Measurements from ENCODE around the gene PTGES3.
"Not testable (repeated sequence)": the region's sequence is repeated elsewhere in the genome, so short reads cannot be mapped to it uniquely, and the experiment has no call there.

PTGES3 gene

DNA sequence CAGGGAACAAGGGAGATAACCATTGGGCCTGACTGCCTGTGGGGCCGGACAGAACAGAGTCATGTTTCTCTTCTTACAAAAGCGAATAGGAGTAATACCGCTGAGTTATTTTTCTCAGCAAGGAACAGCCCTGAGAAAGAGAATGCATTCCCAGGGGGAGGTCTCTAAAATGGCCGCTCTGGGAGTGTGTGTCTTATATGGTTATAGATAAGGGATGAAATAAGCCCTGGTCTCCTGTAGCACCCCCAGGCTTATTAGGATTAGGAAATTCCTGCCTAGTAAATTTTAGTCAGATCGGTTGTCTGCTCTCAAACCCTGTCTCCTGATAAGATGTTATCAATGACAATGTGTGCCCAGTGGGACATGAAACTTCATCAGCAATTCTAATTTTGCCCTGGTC is 34.3 kb downstream of the PTGES3 start:
- H3K4me3 ChIP-seq (ENCODE audit: low read depth, low read length); POLR2A ChIA-PET: not testable (repeated sequence)
- peak; percentile 19 for TF ChIP-seq ZNF510 (tag by site-specific recombination; IDR thresholded peaks at IDR 0.05; ENCODE audit: insufficient replicate concordance)
- TF ChIP-seq SETDB1 (IDR thresholded peaks at IDR 0.05; ENCODE audit: insufficient read length, low read length), result peak; percentile 95
- TF ChIP-seq ZNF184 (tag by site-specific recombination; IDR thresholded peaks at IDR 0.05), result peak; percentile 84; the same call in 1 of the 2 replicates
- TF ChIP-seq, protein P1, sequence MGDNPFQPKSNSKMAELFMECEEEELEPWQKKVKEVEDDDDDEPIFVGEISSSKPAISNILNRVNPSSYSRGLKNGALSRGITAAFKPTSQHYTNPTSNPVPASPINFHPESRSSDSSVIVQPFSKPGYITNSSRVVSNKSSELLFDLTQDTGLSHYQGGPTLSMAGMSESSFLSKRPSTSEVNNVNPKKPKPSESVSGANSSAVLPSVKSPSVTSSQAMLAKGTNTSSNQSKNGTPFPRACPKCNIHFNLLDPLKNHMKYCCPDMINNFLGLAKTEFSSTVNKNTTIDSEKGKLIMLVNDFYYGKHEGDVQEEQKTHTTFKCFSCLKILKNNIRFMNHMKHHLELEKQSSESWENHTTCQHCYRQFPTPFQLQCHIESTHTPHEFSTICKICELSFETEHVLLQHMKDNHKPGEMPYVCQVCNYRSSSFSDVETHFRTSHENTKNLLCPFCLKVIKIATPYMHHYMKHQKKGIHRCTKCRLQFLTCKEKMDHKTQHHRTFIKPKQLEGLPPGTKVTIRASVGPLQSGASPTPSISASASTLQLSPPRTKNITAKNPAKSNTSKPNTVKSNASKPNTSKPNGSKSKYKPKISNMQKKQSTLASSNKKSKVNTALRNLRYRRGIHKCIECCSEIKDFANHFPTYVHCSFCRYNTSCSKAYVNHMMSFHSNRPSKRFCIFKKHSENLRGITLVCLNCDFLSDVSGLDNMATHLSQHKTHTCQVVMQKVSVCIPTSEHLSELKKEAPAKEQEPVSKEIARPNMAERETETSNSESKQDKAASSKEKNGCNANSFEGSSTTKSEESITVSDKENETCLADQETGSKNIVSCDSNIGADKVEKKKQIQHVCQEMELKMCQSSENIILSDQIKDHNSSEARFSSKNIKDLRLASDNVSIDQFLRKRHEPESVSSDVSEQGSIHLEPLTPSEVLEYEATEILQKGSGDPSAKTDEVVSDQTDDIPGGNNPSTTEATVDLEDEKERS (tag by site-specific recombination; IDR thresholded peaks at IDR 0.05), result peak; percentile 80; the same call in 1 of the 2 replicates

DNA sequence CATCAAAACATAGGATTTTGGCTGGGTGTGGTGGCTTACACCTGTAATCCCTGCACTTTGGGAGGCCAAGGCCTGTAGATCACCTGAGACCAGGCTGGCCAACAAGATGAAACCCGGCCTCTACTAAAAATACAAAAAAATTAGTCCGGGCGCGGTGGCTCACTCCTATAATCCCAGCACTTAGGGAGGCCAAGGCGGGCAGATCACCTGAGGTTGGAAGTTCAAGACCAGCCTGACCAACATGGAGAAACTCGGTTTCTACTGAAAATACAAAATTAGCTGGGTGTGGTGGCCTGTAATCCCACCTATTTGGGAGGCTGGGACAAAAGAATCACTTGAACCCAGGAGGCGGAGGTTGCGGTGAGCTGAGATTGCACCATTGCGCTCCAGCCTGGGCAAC is 40.1 kb downstream of the PTGES3 start:
- CTCF ChIA-PET, result interaction anchor here (1.0 kb wide), 1 partner anchor 12 kb away, joined by 3 read pairs; no protein-coding TSS in a partner anchor

More for the DNA sequence above, 34.3 kb downstream of the PTGES3 start:
- H3K4me1 ChIP-seq (ENCODE audit: control insufficient read depth, insufficient read depth, low read length); H3K36me3 ChIP-seq (ENCODE audit: control insufficient read depth in 2 of 2, insufficient read depth in 1 of 2, low read length in 2 of 2); CTCF ChIA-PET; H3K9me3 ChIP-seq (ENCODE audit: control insufficient read depth, insufficient read depth, low read depth, low read length); H3K27ac ChIP-seq (ENCODE audit: extremely low read depth, low read depth, low read length): not testable (repeated sequence)

DNA sequence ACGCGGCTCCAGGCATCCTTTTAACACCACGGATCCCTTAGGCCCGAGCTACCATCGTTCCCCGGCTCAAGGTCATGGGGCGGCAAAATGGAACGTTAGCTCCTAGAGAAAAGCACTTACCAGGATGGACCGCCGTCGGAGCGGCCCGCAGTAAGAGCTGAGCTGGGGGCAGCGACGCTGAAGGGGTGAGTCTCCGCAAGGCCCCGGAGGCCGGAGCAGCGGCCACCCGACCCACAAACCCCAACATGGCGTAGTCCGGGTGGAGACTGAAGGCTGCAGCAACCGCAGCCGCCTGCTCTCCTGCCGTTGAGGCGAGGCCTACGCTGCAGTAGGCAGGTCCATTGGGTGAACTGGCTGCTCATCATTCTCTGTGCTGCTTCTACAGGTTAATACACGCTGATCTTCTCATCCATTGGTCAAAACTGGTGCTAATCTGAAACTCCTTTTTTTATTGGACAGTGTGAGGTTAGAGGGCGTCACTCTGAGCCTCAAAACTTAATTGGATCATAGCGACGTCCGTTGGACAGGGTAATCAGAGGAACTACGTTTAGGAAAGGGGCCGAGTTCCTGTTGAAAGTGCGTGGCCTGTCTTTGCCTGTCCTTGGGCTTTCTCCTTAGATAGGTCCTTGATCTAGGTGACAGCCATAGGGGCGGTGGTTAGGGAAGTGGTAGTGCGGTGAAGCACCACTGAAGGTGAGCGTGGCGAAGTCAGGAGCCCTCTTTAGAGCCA is 42.2 kb downstream of the PTGES3 start, which contains the start of gene ATP5F1B:
ATP5F1B (minus strand) TSS at position 268 of the 730 bp plus-strand sequence; CDS start at position 247, 21 bp downstream.
- Histone ChIP-seq H3K4me1 (ENCODE audit: control insufficient read depth, insufficient read depth, low read length) (0 out of 2 replicates have a peak, but pooled peaks cover 2% of the 10 kb centered on the region), H3K27ac (ENCODE audit: extremely low read depth, low read depth, low read length) (peak within 1 kb of the TSS; percentile 82), H3K36me3 (ENCODE audit: control insufficient read depth in 2 of 2, insufficient read depth in 1 of 2, low read length in 2 of 2) (peaks cover 36 to 45% of the 10 kb centered on the region in 2 experiments), H3K9me3 (ENCODE audit: control insufficient read depth, insufficient read depth, low read depth, low read length) (no peaks in the 10 kb centered on the region), H3K4me3 (ENCODE audit: low read depth, low read length) (peak within 1 kb of the TSS; percentile 64)
- ChIA-PET POLR2A (interaction anchor here (0.6 to 5.7 kb wide), 12 partner anchors 10 to 465 kb away, joined by 3 to 77 read pairs (median 4); partner anchors contain the start of genes NACA, PTGES3, RBMS2 and STAT6), CTCF (interaction anchor here (0.6 to 2.0 kb wide), 4 partner anchors 10 to 355 kb away, joined by 3 to 14 read pairs (median 6); no protein-coding TSS in a partner anchor)
- peak; percentile 81 for TF ChIP-seq ZNF2 (tag by site-specific recombination; IDR thresholded peaks at IDR 0.05)
- peak; percentile 38; the same call in 1 of the 2 replicates for TF ChIP-seq ZNF394 (tag by site-specific recombination; IDR thresholded peaks at IDR 0.05; ENCODE audit: borderline replicate concordance)
- TF ChIP-seq ZNF324 (tag by site-specific recombination; IDR thresholded peaks at IDR 0.05), result peak; percentile 54; the same call in 1 of the 2 replicates
- TF ChIP-seq ZNF76 (tag by site-specific recombination; IDR thresholded peaks at IDR 0.05; ENCODE audit: borderline replicate concordance, low read depth), result peak; percentile 63; the same call in 1 of the 2 replicates
- TF ChIP-seq ZNF660 (tag by site-specific recombination; IDR thresholded peaks at IDR 0.05), result peak; percentile 61
- TF ChIP-seq YY2 (tag by site-specific recombination; IDR thresholded peaks at IDR 0.05), result peak; percentile 60; the same call in 1 of the 2 replicates
- TF ChIP-seq, protein P2, sequence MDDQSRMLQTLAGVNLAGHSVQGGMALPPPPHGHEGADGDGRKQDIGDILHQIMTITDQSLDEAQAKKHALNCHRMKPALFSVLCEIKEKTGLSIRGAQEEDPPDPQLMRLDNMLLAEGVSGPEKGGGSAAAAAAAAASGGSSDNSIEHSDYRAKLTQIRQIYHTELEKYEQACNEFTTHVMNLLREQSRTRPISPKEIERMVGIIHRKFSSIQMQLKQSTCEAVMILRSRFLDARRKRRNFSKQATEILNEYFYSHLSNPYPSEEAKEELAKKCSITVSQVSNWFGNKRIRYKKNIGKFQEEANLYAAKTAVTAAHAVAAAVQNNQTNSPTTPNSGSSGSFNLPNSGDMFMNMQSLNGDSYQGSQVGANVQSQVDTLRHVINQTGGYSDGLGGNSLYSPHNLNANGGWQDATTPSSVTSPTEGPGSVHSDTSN (CRISPR knock-in tag; IDR thresholded peaks at IDR 0.05), result peak; percentile 98
- peak; percentile 92 for TF ChIP-seq SP3 (tag by site-specific recombination; IDR thresholded peaks at IDR 0.05)
- TF ChIP-seq, protein P3, sequence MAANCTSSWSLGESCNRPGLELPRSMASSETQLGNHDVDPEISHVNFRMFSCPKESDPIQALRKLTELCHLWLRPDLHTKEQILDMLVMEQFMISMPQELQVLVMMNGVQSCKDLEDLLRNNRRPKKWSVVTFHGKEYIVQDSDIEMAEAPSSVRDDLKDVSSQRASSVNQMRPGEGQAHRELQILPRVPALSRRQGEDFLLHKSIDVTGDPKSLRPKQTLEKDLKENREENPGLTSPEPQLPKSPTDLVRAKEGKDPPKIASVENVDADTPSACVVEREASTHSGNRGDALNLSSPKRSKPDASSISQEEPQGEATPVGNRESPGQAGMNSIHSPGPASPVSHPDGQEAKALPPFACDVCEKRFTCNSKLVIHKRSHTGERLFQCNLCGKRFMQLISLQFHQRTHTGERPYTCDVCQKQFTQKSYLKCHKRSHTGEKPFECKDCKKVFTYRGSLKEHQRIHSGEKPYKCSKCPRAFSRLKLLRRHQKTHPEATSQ (tag by site-specific recombination; IDR thresholded peaks at IDR 0.05), result no peak
- TF ChIP-seq ZNF561 (tag by site-specific recombination; IDR thresholded peaks at IDR 0.05; ENCODE audit: borderline replicate concordance), result peak; percentile 57; the same call in 1 of the 2 replicates
- peak; percentile 94; the same call in 1 of the 2 replicates for TF ChIP-seq ZNF501 (tag by site-specific recombination; IDR thresholded peaks at IDR 0.05)
- TF ChIP-seq ZSCAN30 (tag by site-specific recombination; IDR thresholded peaks at IDR 0.05), result peak; percentile 97
- 0 out of 2 replicates have a peak, but pooled peaks have one; percentile 66 for TF ChIP-seq ZNF391 (tag by site-specific recombination; IDR thresholded peaks at IDR 0.05; ENCODE audit: borderline replicate concordance, low read depth)
- no peak for TF ChIP-seq ZNF248 (tag by site-specific recombination; IDR thresholded peaks at IDR 0.05)
- TF ChIP-seq, protein P4, sequence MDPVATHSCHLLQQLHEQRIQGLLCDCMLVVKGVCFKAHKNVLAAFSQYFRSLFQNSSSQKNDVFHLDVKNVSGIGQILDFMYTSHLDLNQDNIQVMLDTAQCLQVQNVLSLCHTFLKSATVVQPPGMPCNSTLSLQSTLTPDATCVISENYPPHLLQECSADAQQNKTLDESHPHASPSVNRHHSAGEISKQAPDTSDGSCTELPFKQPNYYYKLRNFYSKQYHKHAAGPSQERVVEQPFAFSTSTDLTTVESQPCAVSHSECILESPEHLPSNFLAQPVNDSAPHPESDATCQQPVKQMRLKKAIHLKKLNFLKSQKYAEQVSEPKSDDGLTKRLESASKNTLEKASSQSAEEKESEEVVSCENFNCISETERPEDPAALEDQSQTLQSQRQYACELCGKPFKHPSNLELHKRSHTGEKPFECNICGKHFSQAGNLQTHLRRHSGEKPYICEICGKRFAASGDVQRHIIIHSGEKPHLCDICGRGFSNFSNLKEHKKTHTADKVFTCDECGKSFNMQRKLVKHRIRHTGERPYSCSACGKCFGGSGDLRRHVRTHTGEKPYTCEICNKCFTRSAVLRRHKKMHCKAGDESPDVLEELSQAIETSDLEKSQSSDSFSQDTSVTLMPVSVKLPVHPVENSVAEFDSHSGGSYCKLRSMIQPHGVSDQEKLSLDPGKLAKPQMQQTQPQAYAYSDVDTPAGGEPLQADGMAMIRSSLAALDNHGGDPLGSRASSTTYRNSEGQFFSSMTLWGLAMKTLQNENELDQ (tag by site-specific recombination; IDR thresholded peaks at IDR 0.05; ENCODE audit: low read depth), result no peak

More for the DNA sequence above, 40.1 kb downstream of the PTGES3 start:
- not testable (repeated sequence) for H3K27ac ChIP-seq (ENCODE audit: extremely low read depth, low read depth, low read length); H3K4me1 ChIP-seq (ENCODE audit: control insufficient read depth, insufficient read depth, low read length); H3K4me3 ChIP-seq (ENCODE audit: low read depth, low read length); H3K9me3 ChIP-seq (ENCODE audit: control insufficient read depth, insufficient read depth, low read depth, low read length)
- POLR2A ChIA-PET, result interaction anchor here (5.7 kb wide), 1 partner anchor 13 kb away, joined by 77 read pairs; no protein-coding TSS in a partner anchor
- H3K36me3 ChIP-seq (ENCODE audit: control insufficient read depth in 2 of 2, insufficient read depth in 1 of 2, low read length in 2 of 2), result peaks cover 17 to 24% of the 10 kb centered on the region in 2 experiments
